Measurements from ENCODE around the gene IL11RA. TPM values are rescaled to one million over a fixed set of nuclear protein-coding genes. Genes with fewer than 3 reads are reported as not detected.

Gene IL11RA
- total RNA-seq (10 to 100 TPM; 39.8 to 58.0 TPM), polyA plus RNA-seq (ENCODE audit: insufficient read depth, low read depth, low replicate concordance) (28.7 TPM)
- long read RNA-seq, donor 1, transcript IL11RA-202 (13 exons, 1,700 nt) = minor isoform, 21 of 55 reads
- long read RNA-seq, donor 1, transcript IL11RA-201 (13 exons, 1,728 nt) = major isoform, 26 of 55 reads
- long read RNA-seq, donor 1, partial matches to known transcripts = 7 of 55 reads
- long read RNA-seq, donor 1, other reads (novel, unspliced or antisense) = 0 of 55 reads
- long read RNA-seq, donor 2, transcript IL11RA-202 (13 exons, 1,700 nt) = major isoform, 13 of 76 reads
- long read RNA-seq, donor 2, transcript IL11RA-201 (13 exons, 1,728 nt) = minor isoform, 12 of 76 reads
- long read RNA-seq, donor 2, partial matches to known transcripts = 50 of 76 reads
- long read RNA-seq, donor 2, other reads (novel, unspliced or antisense) = 0 of 76 reads

- Histone ChIP-seq H3K27ac (peak within 1 kb of the TSS; percentile 2 to 42), H3K36me3 (ENCODE audit: low read depth, missing control alignments) (no peaks in the 10 kb centered on the region), H3K4me1 (peaks cover 52% of the 10 kb centered on the region), H3K4me3 (peak within 1 kb of the TSS; percentile 6 to 53), H3K27me3 (no peaks in the 10 kb centered on the region), H3K9me3 (no peaks in the 10 kb centered on the region)
- WGBS, 2 donors = 3 to 4% methylated on average over 16 to 23 of the region's 24 CpGs
- peak; percentile 92 for DNase-seq
- intact Hi-C loops (cut with DNase I; ENCODE audit: low total_unique reads) = no loop called here
- TF ChIP-seq CTCF (IDR thresholded peaks at IDR 0.05) = no peak
- no peak for TF ChIP-seq POLR2A (IDR thresholded peaks at IDR 0.05)
These were observed at the start of gene IL11RA for GRCh38 chr9:34651876-34652601. TSS of gene IL11RA (plus strand) at chr9:34652185. CDS start at chr9:34655218, 3,033 bp downstream.

GRCh38 chr9:34603610-34604231 lies 48.3 kb upstream of the IL11RA start:
- peak; percentile 84 to 94 (median 90) for TF ChIP-seq CTCF (IDR thresholded peaks at IDR 0.05)
- no peak for TF ChIP-seq POLR2A (IDR thresholded peaks at IDR 0.05)
- H3K27me3 ChIP-seq = no peaks in the 10 kb centered on the region
- H3K4me3 ChIP-seq = no peak overlapping the region
- H3K9me3 ChIP-seq = no peaks in the 10 kb centered on the region
- intact Hi-C loops (cut with DNase I; ENCODE audit: low total_unique reads) = no loop called here
- H3K27ac ChIP-seq = no peak overlapping the region
- peak; percentile 93 for DNase-seq
- H3K36me3 ChIP-seq (ENCODE audit: low read depth, missing control alignments) = no peaks in the 10 kb centered on the region
- 75 to 88% methylated on average over 2 to 4 of the region's 4 CpGs for WGBS, 2 donors
- H3K4me1 ChIP-seq = no peaks in the 10 kb centered on the region

GRCh38 chr9:34606190-34606589 lies 45.8 kb upstream of the IL11RA start:
- Histone ChIP-seq H3K36me3 (ENCODE audit: low read depth, missing control alignments) (no peaks in the 10 kb centered on the region), H3K4me3 (no peak overlapping the region), H3K27me3 (no peaks in the 10 kb centered on the region), H3K4me1 (peaks cover 3% of the 10 kb centered on the region), H3K27ac (no peak overlapping the region), H3K9me3 (no peaks in the 10 kb centered on the region)
- TF ChIP-seq CTCF (IDR thresholded peaks at IDR 0.05) = no peak
- no peak for TF ChIP-seq POLR2A (IDR thresholded peaks at IDR 0.05)
- intact Hi-C loops (cut with DNase I; ENCODE audit: low total_unique reads) = no loop called here
- no peak for DNase-seq

GRCh38 chr9:34606905-34607304 lies 45.1 kb upstream of the IL11RA start:
- H3K27ac ChIP-seq = no peak overlapping the region
- H3K9me3 ChIP-seq = no peaks in the 10 kb centered on the region
- no peaks in the 10 kb centered on the region for H3K36me3 ChIP-seq (ENCODE audit: low read depth, missing control alignments)
- no peak for DNase-seq
- 86 to 95% methylated on average over 2 to 3 of the region's 3 CpGs for whole genome bisulfite sequencing, 2 donors
- TF ChIP-seq CTCF (IDR thresholded peaks at IDR 0.05) = no peak
- TF ChIP-seq POLR2A (IDR thresholded peaks at IDR 0.05) = no peak
- no peaks in the 10 kb centered on the region for H3K27me3 ChIP-seq
- no peak overlapping the region for H3K4me3 ChIP-seq
- peaks cover 6% of the 10 kb centered on the region for H3K4me1 ChIP-seq
- intact Hi-C loops (cut with DNase I; ENCODE audit: low total_unique reads) = no loop called here
